ENCODE results near the gene ZFP64.

DNA sequence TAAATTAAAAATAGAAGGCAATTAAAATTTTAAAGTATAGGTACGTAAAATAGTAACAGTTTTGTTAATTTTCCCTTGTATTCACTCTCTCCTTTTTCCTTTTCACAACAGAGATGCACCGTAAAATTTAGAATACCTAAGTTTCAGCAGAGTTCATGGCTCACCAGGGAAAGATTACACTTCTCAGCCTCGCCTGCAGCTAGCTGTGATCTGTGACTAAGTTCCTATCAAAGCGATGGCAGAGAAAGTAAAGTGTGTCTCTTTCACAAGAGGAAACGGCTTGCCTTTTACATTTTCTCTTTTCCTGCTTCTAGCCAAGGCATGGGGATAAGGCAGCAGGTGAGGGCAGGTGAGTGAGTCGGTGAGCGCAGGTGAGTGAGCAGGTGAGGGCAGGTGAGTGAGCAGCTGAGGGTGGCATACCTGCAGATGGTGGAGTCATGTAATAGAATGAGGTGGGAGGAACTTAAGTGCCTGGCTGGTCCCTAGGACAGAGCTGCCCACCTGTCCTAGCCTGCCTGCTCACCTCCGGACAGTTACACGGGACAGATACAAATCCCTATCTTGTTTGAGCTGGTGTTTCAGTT, 30.9 kb downstream of the ZFP64 start:
- TF ChIP-seq SETDB1 (IDR thresholded peaks at IDR 0.05; ENCODE audit: insufficient read length, low read length) (no peak), ZNF777 (tag by site-specific recombination; IDR thresholded peaks at IDR 0.05; ENCODE audit: borderline replicate concordance) (no peak)

All from HEK293 (cell line).